HG02938 (cell line): ENCODE data around the gene NGDN.

ENCODE experiments used
- ATAC-seq: cut with Tn5 transposase; IDR thresholded peaks from one replicate; pipeline ENCODE4 v1.9.1; 2021; ENCODE audit warnings: mild to moderate bottlenecking, moderate library complexity; ENCODE audit not compliant: unreplicated experiment

The NGDN gene

GRCh38 chr14:23468704-23469126, 788 bp upstream of the NGDN start:
- no peak for ATAC-seq

GRCh38 chr14:23469906-23470403, 452 bp downstream of the NGDN start:
- peak; percentile 3 for ATAC-seq

- ATAC-seq = no peak
Measured at GRCh38 chr14:23470947-23471346, 1.4 kb downstream of the NGDN start.

GRCh38 chr14:23478109-23478759, 8.7 kb downstream of the NGDN start:
- ATAC-seq = no peak

GRCh38 chr14:23481362-23481970, 12.0 kb downstream of the NGDN start:
- no peak for ATAC-seq

GRCh38 chr14:23481979-23482822, 12.7 kb downstream of the NGDN start:
- no peak for ATAC-seq

- ATAC-seq = no peak
Measured at GRCh38 chr14:23482823-23483148, 13.3 kb downstream of the NGDN start.

GRCh38 chr14:23483236-23483854, 13.8 kb downstream of the NGDN start:
- ATAC-seq = no peak

- no peak for ATAC-seq
Measured at GRCh38 chr14:23485326-23485725, 15.8 kb downstream of the NGDN start.

GRCh38 chr14:23486036-23486435, 16.5 kb downstream of the NGDN start:
- no peak for ATAC-seq

GRCh38 chr14:23487216-23487615, 17.7 kb downstream of the NGDN start:
- no peak for ATAC-seq

- ATAC-seq = no peak
Measured at GRCh38 chr14:23492618-23493272, 23.2 kb downstream of the NGDN start.

GRCh38 chr14:23494223-23494622, 24.7 kb downstream of the NGDN start:
- no peak for ATAC-seq

- no peak for ATAC-seq
Measured at GRCh38 chr14:23512156-23512555, 42.7 kb downstream of the NGDN start.

GRCh38 chr14:23513005-23513817, 43.7 kb downstream of the NGDN start:
- ATAC-seq = no peak

GRCh38 chr14:23513818-23514643, 44.5 kb downstream of the NGDN start:
- no peak for ATAC-seq

- ATAC-seq = no peak
Measured at GRCh38 chr14:23514644-23514957, 45.1 kb downstream of the NGDN start.

GRCh38 chr14:23517650-23518326, 48.3 kb downstream of the NGDN start:
- ATAC-seq = no peak

GRCh38 chr14:23518709-23519108, 49.2 kb downstream of the NGDN start:
- ATAC-seq = no peak
